Omental fat pad (tissue), 4 donors: ENCODE data around the gene IL1RN. TPM values are rescaled to one million over a fixed set of nuclear protein-coding genes. Genes with fewer than 3 reads are reported as not detected.
A peak's percentile ranks its signal among the peaks of the same experiment; 100 is the strongest.

ENCODE experiments used
- ATAC-seq: fragments of 150-250 bp; one replicate; pipeline ENCODE4 v1.9.1; 2016; ENCODE audit warnings: mild to moderate bottlenecking, moderate library complexity; ENCODE audit not compliant: low FRiP score
- DNase-seq: peaks from one replicate; pipeline ENCODE4 v3.0.0-alpha.2; 2019; ENCODE audit warnings: low spot score
- CTCF ChIP-seq, 3 donors: fragments of 450-650 bp; IDR thresholded peaks; one replicate each; pipeline ENCODE4 v1.5.1; 2016 to 2017; ENCODE audit warnings: antibody characterized with exemption in 3 of 3, mild to moderate bottlenecking in 3 of 3, moderate library complexity in 2 of 3
- total RNA-seq, 4 donors: library from RNA; depleted of rRNA; stranded (reverse); fragments of >200 nt; gene quantifications; one replicate each; pipeline ENCODE4 v1.1.0, GENCODE V29; 2016

The IL1RN gene
- total RNA-seq, 4 donors from 2014 or later = 4.8 to 114 (median 7.1) TPM

- no peak for ATAC-seq
- no peak for TF ChIP-seq CTCF (IDR thresholded peaks at IDR 0.05)
- DNase-seq = no peak
These were observed 13.6 kb upstream of the IL1RN start for GRCh38 chr2:113113807-113114206.

- TF ChIP-seq CTCF (IDR thresholded peaks at IDR 0.05) = no peak
- ATAC-seq = no peak
- DNase-seq = no peak
These were observed 13.0 kb upstream of the IL1RN start for GRCh38 chr2:113114224-113114945.

GRCh38 chr2:113114996-113115395, 12.4 kb upstream of the IL1RN start:
- DNase-seq (no peak), ATAC-seq (no peak)
- no peak for TF ChIP-seq CTCF (IDR thresholded peaks at IDR 0.05)

- DNase-seq (no peak), ATAC-seq (no peak)
- TF ChIP-seq CTCF (IDR thresholded peaks at IDR 0.05) = no peak
These were observed 11.1 kb upstream of the IL1RN start for GRCh38 chr2:113116100-113116958.

GRCh38 chr2:113117541-113118262, 9.7 kb upstream of the IL1RN start:
- DNase-seq = no peak
- no peak for TF ChIP-seq CTCF (IDR thresholded peaks at IDR 0.05)
- ATAC-seq = peak; percentile 74

GRCh38 chr2:113118263-113118657, 9.1 kb upstream of the IL1RN start:
- TF ChIP-seq CTCF (IDR thresholded peaks at IDR 0.05) = no peak
- no peak for DNase-seq

More at GRCh38 chr2:113118263-113118657, 9.1 kb upstream of the IL1RN start:
- ATAC-seq = no peak
